SK-MEL-5 (cell line): Measurements from ENCODE around the gene TEX30. TPM values are rescaled to one million over a fixed set of nuclear protein-coding genes. Genes with fewer than 3 reads are reported as not detected.
A peak's percentile ranks its signal among the peaks of the same experiment; 100 is the strongest.

Experiments
- DNase-seq: peaks from one replicate; pipeline ENCODE4 v3.0.0-alpha.2; 2016; ENCODE audit warnings: low read depth, low spot score
- in situ Hi-C: cut with HindIII; loops from 2 replicates; pipeline ENCODE4 v1.10.0; 2016; ENCODE audit warnings: low sequenced_read_pairs, high pct_unique_total_duplicates, low pct_unique_long_range_greater_than_20kb
- total RNA-seq: library from RNA; depleted of rRNA; stranded (reverse); fragments of >200 nt; shearing (Covaris generic); gene quantifications from 2 replicates; pipeline ENCODE4 v1.2.3, GENCODE V29; 2014; rRNA removed

The TEX30 gene
- total RNA-seq, 1 experiment from 2014 or later, result 48.4 TPM

- DNase-seq, result no peak
- in situ Hi-C loops, result no loop called here
These were observed 21.7 kb downstream of the TEX30 start for GRCh38 chr13:102751886-102752285.

- in situ Hi-C loops, result no loop called here
- DNase-seq, result no peak
These were observed 31.1 kb downstream of the TEX30 start for GRCh38 chr13:102742506-102742905.

GRCh38 chr13:102742101-102742500 lies 31.5 kb downstream of the TEX30 start:
- in situ Hi-C loops, result no loop called here

GRCh38 chr13:102729560-102730270 lies 43.9 kb downstream of the TEX30 start:
- in situ Hi-C loops, result no loop called here
- DNase-seq, result peak; percentile 67

More at GRCh38 chr13:102742101-102742500, 31.5 kb downstream of the TEX30 start:
- DNase-seq, result no peak

GRCh38 chr13:102726430-102726829 lies 47.2 kb downstream of the TEX30 start:
- in situ Hi-C loops, result no loop called here
- DNase-seq, result peak; percentile 58

GRCh38 chr13:102724923-102725322 lies 48.7 kb downstream of the TEX30 start:
- in situ Hi-C loops, result no loop called here
- DNase-seq, result peak; percentile 70

GRCh38 chr13:102721800-102722231 lies 51.8 kb downstream of the TEX30 start:
- in situ Hi-C loops, result no loop called here
- no peak for DNase-seq

- in situ Hi-C loops, result no loop called here
- no peak for DNase-seq
These were observed 54.8 kb downstream of the TEX30 start for GRCh38 chr13:102718746-102719145.

Other genes starting within 250 kb of the TEX30 start
- 48.7 and 53.0 TPM in 2 replicates for gene TPP2, start 176.8 kb downstream of the TEX30 start, total RNA-seq
- gene METTL21C, start 78.7 kb downstream of the TEX30 start, total RNA-seq, result not detected in 2 replicates
- gene POGLUT2, start 25.2 kb upstream of the TEX30 start, total RNA-seq, result not detected in 2 replicates
- gene BIVM, start 25.3 kb upstream of the TEX30 start, total RNA-seq, result 15.5 and 17.2 TPM in 2 replicates
- 42.5 and 52.0 TPM in 2 replicates for gene ERCC5, start 72.2 kb upstream of the TEX30 start, total RNA-seq